A549 (cell line): ENCODE results near the gene ZNF486. TPM values are rescaled to one million over a fixed set of nuclear protein-coding genes. Genes with fewer than 3 reads are reported as not detected.

Source experiments
- ATAC-seq, 2 experiments: fragments of 200-7000 bp in 1 of 2; fragments of >200 bp in 1 of 2; cut with Nextera tagmentation in 1 of 2; cut with Tn5 transposase in 1 of 2; 3 replicates each; pipeline versions ENCODE4 v1.8.0 to v1.9.1; 2018 to 2020; ENCODE audit warnings: mild to moderate bottlenecking in 1 of 2, moderate library complexity in 1 of 2
- CTCF ChIA-PET: fragments of 300-600 bp; sonication (Branson Sonifier 250); formaldehyde crosslinking; extraction: SDS; loops from one replicate; lab custom pipeline; 2021; ENCODE audit warnings: antibody characterized with exemption, inconsistent platforms; lab: Yijun Ruan, JAX
- POLR2A ChIA-PET: fragments of 350-600 bp; formaldehyde crosslinking; extraction: SDS; loops from one replicate; lab custom pipeline; 2021; ENCODE audit warnings: antibody characterized with exemption, inconsistent platforms; lab: Yijun Ruan, JAX
- DNase-seq, 2 experiments: peaks; one replicate each; pipeline versions ENCODE4 v3.0.0 to v3.0.0-alpha.2; 2011 to 2016; ENCODE audit warnings: low read depth in 1 of 2, low spot score in 1 of 2
- FAIRE-seq: peaks from 2 replicates; lab custom pipeline; 2011; peaks lifted over from hg19 to GRCh38; lab: Jason Lieb, UNC
- H3K27ac ChIP-seq, 2 experiments: fragments of >200 bp; sonication (Bioruptor Twin); formaldehyde crosslinking; 3 replicates each; pipeline ENCODE4 v1.5.1; 2016 to 2017
- H3K4me1 ChIP-seq: fragments of >200 bp; sonication (Bioruptor Twin); formaldehyde crosslinking; 3 replicates; pipeline ENCODE4 v1.6.1; 2016
- H3K4me2 ChIP-seq: fragments of >200 bp; sonication (Bioruptor Twin); formaldehyde crosslinking; 3 replicates; pipeline ENCODE4 v1.6.1; 2016
- H3K4me3 ChIP-seq: fragments of >200 bp; sonication (Bioruptor Twin); formaldehyde crosslinking; 3 replicates; pipeline ENCODE4 v1.5.1; 2016
- H3K9me3 ChIP-seq: fragments of >200 bp; sonication (Bioruptor Twin); formaldehyde crosslinking; 3 replicates; pipeline ENCODE4 v1.6.1; 2016
- CEBPB ChIP-seq, 2 experiments: fragments of >200 bp in 1 of 2; sonication (Bioruptor Twin) in 1 of 2; formaldehyde crosslinking in 1 of 2; IDR thresholded peaks; 2 replicates each; pipeline ENCODE4 v1.6.1; 2012 to 2016
- CHD2 ChIP-seq: fragments of 150-350 bp; IDR thresholded peaks from 2 replicates; pipeline ENCODE4 v1.6.1; 2014; ENCODE audit warnings: low read length; ENCODE audit not compliant: partially characterized antibody
- EHF ChIP-seq: fragments of 250-450 bp; sonication (Bioruptor Pico); IDR thresholded peaks from 2 replicates; pipeline ENCODE4 v1.5.0; 2020; ENCODE audit warnings: mild to moderate bottlenecking
- ELK1 ChIP-seq: fragments of 150-350 bp; IDR thresholded peaks from 2 replicates; pipeline ENCODE4 v1.6.1; 2014; ENCODE audit warnings: low read depth, mild to moderate bottlenecking, low read length
- FOSB ChIP-seq: fragments of 250-450 bp; sonication (Bioruptor Pico); IDR thresholded peaks from 2 replicates; pipeline ENCODE4 v1.5.0; 2020; ENCODE audit warnings: mild to moderate bottlenecking, moderate library complexity
- FOSL2 ChIP-seq, 2 experiments: fragments of 450-650 bp in 1 of 2; fragments of >200 bp in 1 of 2; sonication (Bioruptor Twin) in 1 of 2; formaldehyde crosslinking; IDR thresholded peaks; 2 replicates each; pipeline versions ENCODE4 v1.5.0 to v1.6.1; 2016 to 2020; ENCODE audit warnings: mild to moderate bottlenecking in 1 of 2, moderate library complexity in 1 of 2
- FOXS1 ChIP-seq: fragments of 250-450 bp; sonication (Bioruptor Pico); IDR thresholded peaks from 2 replicates; pipeline ENCODE4 v1.5.0; 2020; ENCODE audit warnings: mild to moderate bottlenecking, moderate library complexity
- HDAC2 ChIP-seq: fragments of 200-600 bp; sonication (generic); IDR thresholded peaks from 2 replicates; pipeline ENCODE4 v1.6.1; 2016
- HES2 ChIP-seq: fragments of >200 bp; sonication (Bioruptor Twin); formaldehyde crosslinking; IDR thresholded peaks from 2 replicates; pipeline ENCODE4 v1.6.1; 2016
- HMGXB4 ChIP-seq: fragments of 250-450 bp; sonication (Bioruptor Pico); IDR thresholded peaks from 2 replicates; pipeline ENCODE4 v1.5.0; 2021; ENCODE audit warnings: mild to moderate bottlenecking, moderate library complexity, borderline replicate concordance
- HOXA7 ChIP-seq: fragments of 250-450 bp; sonication (Bioruptor Pico); IDR thresholded peaks from 2 replicates; pipeline ENCODE4 v1.5.0; 2020; ENCODE audit warnings: mild to moderate bottlenecking, moderate library complexity
- HOXB13 ChIP-seq: fragments of 250-450 bp; sonication (Bioruptor Pico); IDR thresholded peaks from 2 replicates; pipeline ENCODE4 v1.5.0; 2020; ENCODE audit warnings: low read depth, mild to moderate bottlenecking, moderate library complexity
- JUNB ChIP-seq: fragments of >200 bp; sonication (Bioruptor Twin); formaldehyde crosslinking; IDR thresholded peaks from 2 replicates; pipeline ENCODE4 v1.6.1; 2016
- KDM1A ChIP-seq: fragments of 200-600 bp; sonication (generic); IDR thresholded peaks from 2 replicates; pipeline ENCODE4 v1.6.1; 2016; ENCODE audit warnings: low read depth, mild to moderate bottlenecking
- KDM5A ChIP-seq: fragments of 200-600 bp; sonication (generic); IDR thresholded peaks from 2 replicates; pipeline ENCODE4 v1.6.1; 2016; ENCODE audit warnings: antibody characterized with exemption, mild to moderate bottlenecking
- MAFK ChIP-seq: fragments of 450-650 bp; IDR thresholded peaks from 2 replicates; pipeline ENCODE4 v1.6.1; 2014; ENCODE audit not compliant: partially characterized antibody
- MYC ChIP-seq: IDR thresholded peaks from 2 replicates; pipeline ENCODE4 v1.6.1; 2012; ENCODE audit warnings: mild to moderate bottlenecking, inconsistent platforms, low read length, improper control_type of control experiment, borderline replicate concordance
- NR3C1 ChIP-seq: fragments of >200 bp; sonication (Bioruptor Twin); formaldehyde crosslinking; IDR thresholded peaks from 3 replicates; pipeline ENCODE4 v1.6.1; 2017
- PBX3 ChIP-seq: IDR thresholded peaks from 2 replicates; pipeline ENCODE4 v1.6.1; 2012
- PHF8 ChIP-seq: fragments of 200-600 bp; sonication (generic); IDR thresholded peaks from 2 replicates; pipeline ENCODE4 v1.6.1; 2016; ENCODE audit warnings: low read depth, mild to moderate bottlenecking, antibody characterized with exemption, moderate library complexity, borderline replicate concordance
- POLR2A ChIP-seq: IDR thresholded peaks from 2 replicates; pipeline ENCODE4 v1.6.1; 2012; ENCODE audit warnings: mild to moderate bottlenecking, low read length
- POLR2AphosphoS2 ChIP-seq: conservative IDR thresholded peaks from 2 replicates; pipeline ENCODE4 v1.6.1; 2012; ENCODE audit warnings: low read length, improper control_type of control experiment, inconsistent platforms
- RAD21 ChIP-seq, 2 experiments: fragments of >200 bp in 1 of 2; sonication (Bioruptor Twin) in 1 of 2; formaldehyde crosslinking in 1 of 2; IDR thresholded peaks in 1 of 2; conservative IDR thresholded peaks in 1 of 2; 2 replicates in 1 of 2; 3 replicates in 1 of 2; pipeline ENCODE4 v1.6.1; 2012 to 2018; ENCODE audit warnings: inconsistent platforms in 1 of 2
- RARB ChIP-seq: fragments of 250-450 bp; sonication (Bioruptor Pico); IDR thresholded peaks from 2 replicates; pipeline ENCODE4 v1.8.0; 2021; ENCODE audit warnings: mild to moderate bottlenecking, moderate library complexity
- RFX5 ChIP-seq: fragments of 450-650 bp; IDR thresholded peaks from 2 replicates; pipeline ENCODE4 v1.7.1; 2014; ENCODE audit warnings: antibody characterized with exemption, mild to moderate bottlenecking, moderate library complexity
- SMC3 ChIP-seq: fragments of >200 bp; sonication (Bioruptor Twin); formaldehyde crosslinking; IDR thresholded peaks from 3 replicates; pipeline ENCODE4 v1.6.1; 2018; ENCODE audit warnings: inconsistent platforms
- ZNF302 ChIP-seq: fragments of 250-450 bp; sonication (Bioruptor Pico); IDR thresholded peaks from 2 replicates; pipeline ENCODE4 v1.9.0; 2021; ENCODE audit warnings: inconsistent platforms, mild to moderate bottlenecking, moderate library complexity
- WGBS: methylation state at CpG from one replicate; pipeline ENCODE4 v1.1.6; 2017; ENCODE audit errors: missing lambda C conversion rate; 5-methylcytosine and 5-hydroxymethylcytosine counted together
- polyA plus RNA-seq, 4 experiments: library from polyadenylated mRNA; depleted of rRNA in 3 of 4; stranded (reverse); fragments of >200 nt; fragmentation: RNase III in 1 of 4; extraction: RNeasy Plus Mini Kit Qiagen cat#74134 plus additional on column Dnase treatment in 1 of 4; gene quantifications; 2 replicates in 3 of 4; 3 replicates in 1 of 4; pipeline ENCODE4 v1.2.3, GENCODE V29; 2011 to 2017
- TF ChIP-seq, protein P1 (sequence below): fragments of >200 bp; sonication (Bioruptor Twin); formaldehyde crosslinking; IDR thresholded peaks from 3 replicates; pipeline ENCODE4 v1.6.1; 2016

ZNF486 gene
- polyA plus RNA-seq, 2 of the 4 experiments (the other 2 are of a cell fraction), result 0.04 TPM; not detected in 1

DNA sequence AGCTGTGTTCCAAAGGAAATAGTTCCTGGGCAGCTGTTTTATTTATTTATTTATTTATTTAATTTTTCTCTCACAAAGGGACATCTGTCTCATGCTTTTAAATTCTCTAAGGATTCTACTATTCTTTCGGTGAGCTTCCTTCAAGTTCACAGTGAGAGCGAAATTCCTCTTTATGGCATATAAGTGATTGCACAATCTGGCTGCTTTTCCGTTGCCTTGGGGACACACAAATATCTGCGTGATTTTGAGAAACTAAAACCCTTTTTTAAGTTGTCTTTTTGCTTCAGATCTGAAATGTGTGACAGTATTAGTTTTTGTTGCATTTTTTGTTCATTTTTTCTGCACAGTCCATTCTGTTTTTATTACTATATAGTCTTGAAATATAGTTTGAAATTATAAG, 19.2 kb downstream of the ZNF486 start:
- ChIA-PET CTCF (no interaction called here), POLR2A (no interaction called here)
- WGBS, result 15% methylated on average over 4 of the region's 4 CpGs
- FAIRE-seq (no peak), DNase-seq (no peak), ATAC-seq (no peak)
- Histone ChIP-seq H3K27ac (no peak overlapping the region), H3K4me1 (no peaks in the 10 kb centered on the region), H3K4me3 (no peak overlapping the region), H3K9me3 (no peaks in the 10 kb centered on the region), H3K4me2 (no peak overlapping the region)
- TF ChIP-seq MYC, result no peak
- TF ChIP-seq FOXS1 (CRISPR knock-in tag), result no peak
- TF ChIP-seq POLR2AphosphoS2, result no peak
- TF ChIP-seq RARB (CRISPR knock-in tag), result no peak
- no peak for TF ChIP-seq PBX3
- TF ChIP-seq MAFK, result no peak
- no peak for TF ChIP-seq CHD2
- TF ChIP-seq ZNF302 (CRISPR knock-in tag), result no peak

- ATAC-seq, result no peak
- no peak for DNase-seq
- POLR2A ChIA-PET, result no interaction called here
- H3K27ac ChIP-seq, result no peak overlapping the region
- no peaks in the 10 kb centered on the region for H3K4me1 ChIP-seq
- 17% methylated on average over 3 of the region's 3 CpGs for WGBS
- H3K9me3 ChIP-seq, result peaks cover 2% of the 10 kb centered on the region; the same call in 2 of the 3 replicates
- H3K4me2 ChIP-seq, result no peak overlapping the region
- CTCF ChIA-PET, result no interaction called here
- no peak for TF ChIP-seq KDM1A
- TF ChIP-seq JUNB, result no peak
- no peak for TF ChIP-seq RFX5
- no peak for TF ChIP-seq ELK1
- no peak for TF ChIP-seq PBX3
- TF ChIP-seq HDAC2, result no peak
- TF ChIP-seq FOSL2 (IDR thresholded peaks at IDR 0.05), result no peak
- no peak for TF ChIP-seq FOSL2 (CRISPR knock-in tag; IDR thresholded peaks at IDR 0.05)
- TF ChIP-seq RAD21 (conservative IDR thresholded peaks at IDR 0.05 in 1 of 2, IDR thresholded peaks at IDR 0.05 in 1 of 2), result no peak
- TF ChIP-seq FOXS1 (CRISPR knock-in tag), result no peak
- TF ChIP-seq EHF (CRISPR knock-in tag), result no peak
- TF ChIP-seq NR3C1, result no peak
- no peak for TF ChIP-seq FOSB (CRISPR knock-in tag)
- no peak for TF ChIP-seq RARB (CRISPR knock-in tag)
- no peak for FAIRE-seq
- H3K4me3 ChIP-seq, result no peak overlapping the region
Measured at GRCh38 chr19:20197747-20198146, 30.7 kb downstream of the ZNF486 start.

GRCh38 chr19:20209051-20209450, 42.0 kb downstream of the ZNF486 start:
- Histone ChIP-seq H3K4me1 (no peaks in the 10 kb centered on the region), H3K4me3 (no peak overlapping the region), H3K9me3 (no peaks in the 10 kb centered on the region), H3K4me2 (no peak overlapping the region), H3K27ac (no peak overlapping the region)
- no peak for ATAC-seq
- ChIA-PET CTCF (no interaction called here), POLR2A (no interaction called here)
- WGBS, result 6% methylated on average over 2 of the region's 2 CpGs
- no peak for FAIRE-seq
- DNase-seq, result no peak
- no peak for TF ChIP-seq PHF8
- TF ChIP-seq HOXA7, result no peak
- no peak for TF ChIP-seq ZNF302 (CRISPR knock-in tag)
- no peak for TF ChIP-seq SMC3
- no peak for TF ChIP-seq HES2
- TF ChIP-seq RFX5, result no peak
- TF ChIP-seq POLR2A, result no peak
- TF ChIP-seq CEBPB (IDR thresholded peaks at IDR 0.05), result no peak
- TF ChIP-seq HMGXB4 (CRISPR knock-in tag), result no peak
- TF ChIP-seq HOXB13 (CRISPR knock-in tag), result no peak
- no peak for TF ChIP-seq KDM5A
- TF ChIP-seq, protein P1, sequence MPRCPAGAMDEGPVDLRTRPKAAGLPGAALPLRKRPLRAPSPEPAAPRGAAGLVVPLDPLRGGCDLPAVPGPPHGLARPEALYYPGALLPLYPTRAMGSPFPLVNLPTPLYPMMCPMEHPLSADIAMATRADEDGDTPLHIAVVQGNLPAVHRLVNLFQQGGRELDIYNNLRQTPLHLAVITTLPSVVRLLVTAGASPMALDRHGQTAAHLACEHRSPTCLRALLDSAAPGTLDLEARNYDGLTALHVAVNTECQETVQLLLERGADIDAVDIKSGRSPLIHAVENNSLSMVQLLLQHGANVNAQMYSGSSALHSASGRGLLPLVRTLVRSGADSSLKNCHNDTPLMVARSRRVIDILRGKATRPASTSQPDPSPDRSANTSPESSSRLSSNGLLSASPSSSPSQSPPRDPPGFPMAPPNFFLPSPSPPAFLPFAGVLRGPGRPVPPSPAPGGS, result no peak
- TF ChIP-seq MYC, result no peak
